Activated T-helper 2 cell treated with anti-CD3 and anti-CD28 coated beads, Interferon-gamma antibody, Interleukin-2, Interleukin-4, amounts not matched to agents 10 μg/mL and 5 μg/mL and 100 μg/mL, durations not matched to agents 14 hours and 24 hours and 36 hours (primary cell): ENCODE results near the gene PDILT. TPM values are rescaled to one million over a fixed set of nuclear protein-coding genes. Genes with fewer than 3 reads are reported as not detected.
"Not testable (repeated sequence)": the region's sequence is repeated elsewhere in the genome, so short reads cannot be mapped to it uniquely, and the experiment has no call there.

Experiments used
- DNase-seq: peaks from one replicate; pipeline ENCODE4 v3.0.0; 2021; ENCODE audit warnings: low spot score
- H3K27ac Mint-ChIP-seq: one replicate; pipeline ENCODE4 v1.8.0; 2021; ENCODE audit warnings: mixed read lengths
- H3K27me3 Mint-ChIP-seq: one replicate; pipeline ENCODE4 v1.8.0; 2021; ENCODE audit warnings: low read depth, mixed read lengths
- H3K36me3 Mint-ChIP-seq: one replicate; pipeline ENCODE4 v1.8.0; 2021; ENCODE audit warnings: low read depth, mixed read lengths
- H3K4me1 Mint-ChIP-seq: one replicate; pipeline ENCODE4 v1.8.0; 2021; ENCODE audit warnings: low read depth, mixed read lengths
- H3K4me3 Mint-ChIP-seq: one replicate; pipeline ENCODE4 v1.8.0; 2021; ENCODE audit warnings: low read depth, mild to moderate bottlenecking, moderate library complexity, mixed read lengths
- H3K9me3 Mint-ChIP-seq: one replicate; pipeline ENCODE4 v1.8.0; 2021; ENCODE audit warnings: mixed read lengths
- intact Hi-C: fragments of 100-400 bp; cut with micrococcal nuclease; formaldehyde crosslinking; loops from one replicate; pipeline ENCODE4 v1.15.1; 2023
- total RNA-seq: library from RNA; stranded (reverse); gene quantifications from 2 replicates; pipeline ENCODE4 v1.2.3, GENCODE V29; 2022

PDILT gene
- total RNA-seq, 1 donor from 2014 or later = 0.07 TPM

- intact Hi-C loops = no loop called here
- no peaks in the 10 kb centered on the region for H3K27me3 Mint-ChIP-seq
- no peaks in the 10 kb centered on the region for H3K36me3 Mint-ChIP-seq
Observed at GRCh38 chr16:20321671-20322070, 82.9 kb downstream of the PDILT start.

DNA sequence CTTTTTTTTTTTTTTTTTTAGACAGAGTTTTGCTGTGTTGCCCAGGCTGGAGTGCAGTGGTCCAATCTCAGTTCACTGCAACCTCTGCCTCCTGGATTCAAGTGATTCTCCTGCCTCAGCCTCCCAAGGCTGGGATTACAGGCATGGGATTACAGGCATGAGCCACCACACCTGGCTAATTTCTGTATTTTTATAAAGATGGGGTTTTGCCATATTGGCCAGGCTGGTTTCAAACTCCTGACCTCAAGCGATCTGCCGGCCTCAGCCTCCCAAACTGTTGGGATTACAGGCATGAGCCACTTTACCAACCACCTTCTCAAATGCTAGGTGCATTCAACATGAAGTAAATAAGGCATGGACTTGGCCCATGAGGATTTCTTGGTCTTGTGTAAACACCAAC, 83.5 kb downstream of the PDILT start:
- DNase-seq, H3K27me3 Mint-ChIP-seq, H3K4me1 Mint-ChIP-seq, intact Hi-C loops, H3K9me3 Mint-ChIP-seq, H3K4me3 Mint-ChIP-seq, H3K27ac Mint-ChIP-seq, H3K36me3 Mint-ChIP-seq: not testable (repeated sequence)

More at GRCh38 chr16:20321671-20322070, 82.9 kb downstream of the PDILT start:
- Mint-ChIP-seq H3K4me3 (no peak overlapping the region), H3K27ac (no peak overlapping the region), H3K9me3 (no peaks in the 10 kb centered on the region), H3K4me1 (no peaks in the 10 kb centered on the region)
- no peak for DNase-seq

DNA sequence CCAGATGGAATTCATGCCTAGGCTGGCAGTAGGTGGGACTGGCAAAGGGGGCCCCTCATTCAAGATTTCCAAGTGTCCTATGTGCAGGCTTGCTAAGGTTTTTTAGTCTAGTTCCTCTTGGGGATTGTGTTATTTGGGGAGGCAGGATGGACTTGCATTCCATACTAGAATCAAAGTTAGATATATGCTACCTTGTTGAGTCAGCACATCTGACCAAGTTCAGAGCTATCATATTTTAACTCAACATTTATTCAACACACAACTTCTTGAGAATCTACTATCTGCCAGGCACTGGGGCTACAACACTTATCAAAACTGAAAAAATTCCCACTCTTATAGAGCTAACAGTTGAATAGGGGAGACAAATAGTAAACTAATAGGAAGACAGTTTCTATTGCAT, 83.9 kb downstream of the PDILT start:
- no peaks in the 10 kb centered on the region for H3K9me3 Mint-ChIP-seq
- no peak for DNase-seq
- H3K27ac Mint-ChIP-seq = no peak overlapping the region
- H3K27me3 Mint-ChIP-seq = no peaks in the 10 kb centered on the region
- H3K4me3 Mint-ChIP-seq = no peak overlapping the region
- intact Hi-C loops = no loop called here
- no peaks in the 10 kb centered on the region for H3K4me1 Mint-ChIP-seq
- H3K36me3 Mint-ChIP-seq = no peaks in the 10 kb centered on the region

DNA sequence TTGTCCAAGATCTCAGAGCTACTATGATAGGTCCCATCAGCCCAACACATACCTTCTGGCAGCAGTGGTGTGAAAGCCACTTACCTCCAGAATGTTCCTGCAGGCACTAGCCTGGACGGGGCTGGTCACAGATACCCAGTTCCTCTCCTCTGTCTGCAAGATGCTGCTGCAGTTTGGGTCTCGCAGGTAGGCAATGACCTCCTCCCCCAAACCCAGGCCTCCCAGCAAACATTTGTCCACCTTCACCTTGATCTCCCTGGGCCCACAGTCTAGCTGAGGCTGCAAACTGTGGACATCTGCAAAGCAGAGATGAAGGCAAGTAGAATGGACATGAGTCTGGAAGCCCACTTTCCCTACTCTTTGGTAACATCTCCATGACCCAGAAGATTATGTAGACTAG, 84.4 kb downstream of the PDILT start:
- DNase-seq = no peak
- Mint-ChIP-seq H3K4me1 (no peaks in the 10 kb centered on the region), H3K4me3 (no peak overlapping the region), H3K36me3 (no peaks in the 10 kb centered on the region), H3K9me3 (no peaks in the 10 kb centered on the region), H3K27me3 (no peaks in the 10 kb centered on the region), H3K27ac (no peak overlapping the region)
- intact Hi-C loops = no loop called here

DNA sequence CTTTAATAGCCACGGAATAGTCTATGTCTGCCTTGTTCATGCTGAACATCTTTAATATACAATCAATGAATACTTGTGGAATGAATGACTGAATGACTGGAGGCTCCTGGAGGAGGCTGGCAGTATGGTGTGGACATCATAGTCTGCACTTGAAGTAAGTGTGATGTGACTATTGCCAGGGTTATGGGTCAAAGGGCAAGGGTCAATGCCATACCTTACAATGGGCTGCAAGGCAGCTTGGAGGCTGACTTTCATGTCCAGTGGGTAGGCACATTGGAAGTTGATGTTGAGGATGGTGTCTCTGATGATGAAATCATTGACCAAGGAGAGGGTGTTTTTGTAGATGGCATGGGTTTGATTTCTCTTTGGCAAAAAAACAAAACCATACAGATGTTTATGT, 85.1 kb downstream of the PDILT start:
- intact Hi-C loops = no loop called here
- no peaks in the 10 kb centered on the region for H3K27me3 Mint-ChIP-seq
- H3K9me3 Mint-ChIP-seq = no peaks in the 10 kb centered on the region
- no peaks in the 10 kb centered on the region for H3K4me1 Mint-ChIP-seq
- no peak for DNase-seq
- H3K4me3 Mint-ChIP-seq = no peak overlapping the region
- H3K36me3 Mint-ChIP-seq = no peaks in the 10 kb centered on the region
- no peak overlapping the region for H3K27ac Mint-ChIP-seq

DNA sequence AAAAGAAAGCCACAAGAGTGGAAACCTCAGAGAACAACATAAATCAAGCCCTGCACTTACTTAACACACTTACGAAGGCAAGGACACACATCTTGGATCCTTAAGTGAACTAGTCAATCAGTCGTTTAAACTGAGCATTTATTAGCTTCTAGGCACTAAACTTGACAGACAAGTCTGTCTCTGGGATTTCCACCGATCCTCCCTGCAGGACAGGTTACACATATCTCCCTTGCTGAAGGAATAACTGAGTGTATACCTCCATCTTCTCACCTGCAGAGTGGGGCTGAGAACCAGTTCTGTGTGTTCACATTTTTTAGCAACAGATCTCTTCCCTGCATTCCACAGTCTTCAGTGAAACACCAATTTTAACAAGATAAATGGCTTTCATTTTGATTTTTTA, 86.1 kb downstream of the PDILT start:
- Mint-ChIP-seq H3K4me3 (no peak overlapping the region), H3K9me3 (no peaks in the 10 kb centered on the region), H3K27me3 (no peaks in the 10 kb centered on the region), H3K27ac (no peak overlapping the region), H3K36me3 (no peaks in the 10 kb centered on the region), H3K4me1 (no peaks in the 10 kb centered on the region)
- DNase-seq = no peak
- intact Hi-C loops = no loop called here

- H3K36me3 Mint-ChIP-seq = no peaks in the 10 kb centered on the region
- H3K27ac Mint-ChIP-seq = no peak overlapping the region
- no peak overlapping the region for H3K4me3 Mint-ChIP-seq
- intact Hi-C loops = no loop called here
- H3K9me3 Mint-ChIP-seq = no peaks in the 10 kb centered on the region
- H3K27me3 Mint-ChIP-seq = no peaks in the 10 kb centered on the region
- no peak for DNase-seq
- no peaks in the 10 kb centered on the region for H3K4me1 Mint-ChIP-seq
Observed at GRCh38 chr16:20318006-20318405, 86.5 kb downstream of the PDILT start.

- intact Hi-C loops = no loop called here
- Mint-ChIP-seq H3K27ac (no peak overlapping the region), H3K36me3 (no peaks in the 10 kb centered on the region), H3K4me1 (no peaks in the 10 kb centered on the region), H3K9me3 (no peaks in the 10 kb centered on the region), H3K27me3 (no peaks in the 10 kb centered on the region), H3K4me3 (no peak overlapping the region)
- no peak for DNase-seq
Observed at GRCh38 chr16:20317117-20317516, 87.4 kb downstream of the PDILT start.

- intact Hi-C loops = no loop called here
- no peak for DNase-seq
- H3K4me1 Mint-ChIP-seq = no peaks in the 10 kb centered on the region
- no peaks in the 10 kb centered on the region for H3K27me3 Mint-ChIP-seq
- no peak overlapping the region for H3K27ac Mint-ChIP-seq
- H3K4me3 Mint-ChIP-seq = no peak overlapping the region
- H3K36me3 Mint-ChIP-seq = no peaks in the 10 kb centered on the region
- H3K9me3 Mint-ChIP-seq = no peaks in the 10 kb centered on the region
Observed at GRCh38 chr16:20316715-20317114, 87.8 kb downstream of the PDILT start.

- Mint-ChIP-seq H3K9me3 (no peaks in the 10 kb centered on the region), H3K27me3 (no peaks in the 10 kb centered on the region), H3K36me3 (no peaks in the 10 kb centered on the region), H3K4me1 (no peaks in the 10 kb centered on the region), H3K27ac (no peak overlapping the region), H3K4me3 (no peak overlapping the region)
- DNase-seq = no peak
- intact Hi-C loops = no loop called here
Observed at GRCh38 chr16:20315764-20316163, 88.8 kb downstream of the PDILT start.

DNA sequence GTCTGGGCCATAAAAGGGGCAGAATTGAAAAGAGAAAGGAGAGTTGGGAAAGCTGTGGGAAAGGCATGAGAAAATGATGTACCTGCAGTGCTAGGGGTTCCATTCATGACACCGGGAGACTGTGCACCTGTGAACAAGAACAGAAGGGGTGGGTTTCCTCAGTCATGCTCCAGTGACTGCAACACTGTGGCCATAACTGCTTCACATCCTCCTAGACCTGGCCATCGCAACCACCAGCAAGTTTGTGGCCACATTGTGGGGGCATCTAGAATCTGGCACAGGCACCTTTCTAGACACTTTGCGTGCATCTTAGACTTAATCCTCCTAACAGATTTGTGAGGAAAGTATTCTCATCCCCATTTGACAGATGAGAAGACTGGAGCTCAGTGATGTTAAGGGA, 90.0 kb downstream of the PDILT start:
- H3K36me3 Mint-ChIP-seq = no peaks in the 10 kb centered on the region
- no peak overlapping the region for H3K4me3 Mint-ChIP-seq
- no peak overlapping the region for H3K27ac Mint-ChIP-seq

DNA sequence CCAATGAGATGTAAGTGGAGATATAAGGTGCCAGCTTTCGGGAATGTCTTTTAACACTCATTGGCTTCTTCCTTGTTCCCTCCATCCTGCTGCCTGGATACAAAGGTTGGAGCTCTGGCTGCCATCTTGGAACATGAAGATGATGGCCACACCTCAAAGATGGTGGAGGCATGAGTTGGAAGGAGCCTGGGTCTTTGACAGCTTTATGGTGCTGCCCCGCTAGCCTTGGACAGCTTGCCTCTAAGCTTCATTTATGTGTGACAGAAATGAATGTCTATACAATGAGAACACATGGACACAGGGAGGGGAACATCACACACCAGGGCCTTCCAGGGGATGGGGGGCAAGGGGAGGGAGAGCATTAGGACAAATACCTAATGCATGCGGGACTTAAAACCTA, 90.8 kb downstream of the PDILT start:
- Mint-ChIP-seq H3K9me3 (no peaks in the 10 kb centered on the region), H3K4me1 (no peaks in the 10 kb centered on the region), H3K36me3 (no peaks in the 10 kb centered on the region), H3K4me3 (no peak overlapping the region), H3K27me3 (no peaks in the 10 kb centered on the region), H3K27ac (no peak overlapping the region)
- DNase-seq = no peak
- intact Hi-C loops = no loop called here

More for the DNA sequence above, 90.0 kb downstream of the PDILT start:
- Mint-ChIP-seq H3K4me1 (no peaks in the 10 kb centered on the region), H3K9me3 (no peaks in the 10 kb centered on the region), H3K27me3 (no peaks in the 10 kb centered on the region)
- DNase-seq = no peak
- intact Hi-C loops = no loop called here

DNA sequence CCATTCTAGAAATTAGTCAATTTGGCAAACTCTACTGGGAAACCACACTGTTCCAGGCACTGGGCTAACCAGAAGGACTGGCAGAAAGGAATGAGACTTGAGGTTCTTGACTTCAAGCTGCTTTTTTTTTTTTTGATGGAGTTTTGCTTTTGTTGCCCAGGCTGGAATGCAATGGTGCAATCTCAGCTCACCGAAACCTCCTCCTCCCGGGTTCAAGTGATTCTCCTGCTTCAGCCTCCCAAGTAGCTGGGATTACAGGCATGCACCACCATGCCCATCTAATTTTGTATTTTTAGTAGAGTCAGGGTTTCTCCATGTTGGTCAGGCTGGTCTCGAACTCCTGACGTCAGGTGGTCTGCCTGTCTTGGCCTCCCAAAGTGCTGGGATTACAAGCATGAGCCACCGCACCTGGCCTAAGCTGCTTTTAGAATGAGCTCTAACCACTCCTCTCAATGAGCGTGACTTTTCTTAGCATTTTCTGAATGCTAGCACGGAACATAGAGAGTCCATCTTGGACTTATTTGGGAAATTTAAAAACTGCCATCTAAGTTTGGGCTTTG, 91.9 kb downstream of the PDILT start:
- H3K4me3 Mint-ChIP-seq, H3K27me3 Mint-ChIP-seq, intact Hi-C loops, DNase-seq, H3K36me3 Mint-ChIP-seq, H3K9me3 Mint-ChIP-seq, H3K27ac Mint-ChIP-seq, H3K4me1 Mint-ChIP-seq: not testable (repeated sequence)

DNA sequence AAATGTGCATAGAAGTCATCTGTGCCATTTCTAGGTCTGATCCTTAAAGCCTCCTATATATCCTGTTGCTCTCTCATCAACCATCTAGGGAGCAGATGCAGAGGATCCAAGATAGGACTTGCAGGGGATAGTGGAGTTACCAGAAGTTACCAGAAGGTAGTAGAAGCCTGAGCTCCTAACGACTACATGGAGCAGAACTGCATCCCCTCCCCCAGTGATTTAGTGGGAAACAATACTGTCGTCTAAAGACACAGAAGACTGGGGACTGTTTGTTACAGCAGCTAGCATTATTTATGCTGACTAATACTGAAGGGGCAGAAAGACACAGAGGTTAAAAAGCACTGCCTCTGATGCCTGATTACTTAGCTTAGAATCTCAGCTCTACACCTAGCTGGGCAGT, 93.0 kb downstream of the PDILT start:
- Mint-ChIP-seq H3K27ac (no peak overlapping the region), H3K4me1 (no peaks in the 10 kb centered on the region), H3K4me3 (no peak overlapping the region), H3K27me3 (no peaks in the 10 kb centered on the region), H3K9me3 (no peaks in the 10 kb centered on the region), H3K36me3 (no peaks in the 10 kb centered on the region)
- DNase-seq = no peak
- intact Hi-C loops = no loop called here
